GM23338 (cell line): Measurements from ENCODE around the gene LIAS. TPM values are rescaled to one million over a fixed set of nuclear protein-coding genes. Genes with fewer than 3 reads are reported as not detected.

Source experiments
- ATAC-seq: fragments of 200-7000 bp; cut with Tn5 transposase; 3 replicates; pipeline ENCODE4 v1.9.1; 2020
- DNase-seq: peaks from one replicate; pipeline ENCODE4 v3.0.0-alpha.2; 2015; ENCODE audit warnings: low spot score
- H2AFZ ChIP-seq: fragments of 200-600 bp; sonication (generic); 2 replicates; pipeline ENCODE4 v1.8.0; 2016; ENCODE audit warnings: antibody characterized with exemption, mild to moderate bottlenecking, moderate library complexity
- H3F3A ChIP-seq: fragments of 200-600 bp; sonication (generic); replicated peaks from 2 replicates; pipeline ENCODE4 v1.8.0; 2017; ENCODE audit warnings: antibody characterized with exemption, mixed run types, low read depth
- H3K27ac ChIP-seq: fragments of 200-600 bp; sonication (generic); 2 replicates; pipeline ENCODE4 v1.6.1; 2016; ENCODE audit warnings: low read depth
- H3K27me3 ChIP-seq: fragments of 200-600 bp; sonication (generic); 2 replicates; pipeline ENCODE4 v1.8.0; 2016; ENCODE audit warnings: mild to moderate bottlenecking, mixed run types, moderate library complexity; ENCODE audit not compliant: insufficient read depth
- H3K36me3 ChIP-seq: fragments of 200-600 bp; sonication (generic); 2 replicates; pipeline ENCODE4 v1.8.0; 2016; ENCODE audit warnings: mild to moderate bottlenecking; ENCODE audit not compliant: insufficient read depth
- H3K4me1 ChIP-seq: fragments of 200-600 bp; sonication (generic); 2 replicates; pipeline ENCODE4 v1.8.0; 2016; ENCODE audit warnings: mild to moderate bottlenecking, moderate library complexity; ENCODE audit not compliant: insufficient read depth
- H3K4me2 ChIP-seq: fragments of 200-600 bp; sonication (generic); 2 replicates; pipeline ENCODE4 v1.7.1; 2017; ENCODE audit warnings: mixed run types
- H3K4me3 ChIP-seq: fragments of 200-600 bp; sonication (generic); 2 replicates; pipeline ENCODE4 v1.6.1; 2016; ENCODE audit warnings: mixed run types
- H3K79me2 ChIP-seq: fragments of 200-600 bp; sonication (generic); replicated peaks from 2 replicates; pipeline ENCODE4 v1.8.0; 2017; ENCODE audit warnings: mild to moderate bottlenecking; ENCODE audit not compliant: insufficient read depth
- H3K9me2 ChIP-seq: fragments of 200-600 bp; sonication (generic); 2 replicates; pipeline ENCODE4 v1.8.0; 2017; ENCODE audit not compliant: insufficient read depth
- H4K20me1 ChIP-seq: fragments of 200-600 bp; sonication (generic); replicated peaks from 2 replicates; pipeline ENCODE4 v1.8.0; 2017; ENCODE audit warnings: mild to moderate bottlenecking; ENCODE audit not compliant: insufficient read depth
- H3K27ac Mint-ChIP-seq: 2 replicates; pipeline ENCODE4 v1.8.0; 2020; ENCODE audit warnings: inconsistent platforms, mild to moderate bottlenecking, moderate library complexity, mixed read lengths
- H3K27me3 Mint-ChIP-seq: 3 replicates; pipeline ENCODE4 v1.8.0; 2022; ENCODE audit warnings: low read depth, mild to moderate bottlenecking, moderate library complexity, mixed read lengths, inconsistent platforms; ENCODE audit not compliant: insufficient read depth, poor library complexity
- H3K36me3 Mint-ChIP-seq: 3 replicates; pipeline ENCODE4 v1.8.0; 2021; ENCODE audit warnings: low read depth, mild to moderate bottlenecking, inconsistent platforms, moderate library complexity, mixed read lengths
- H3K4me1 Mint-ChIP-seq: 3 replicates; pipeline ENCODE4 v1.8.0; 2020; ENCODE audit warnings: mild to moderate bottlenecking, inconsistent platforms, mixed read lengths
- H3K4me3 Mint-ChIP-seq: 3 replicates; pipeline ENCODE4 v1.8.0; 2021; ENCODE audit warnings: moderate library complexity, mild to moderate bottlenecking, inconsistent platforms, mixed read lengths
- H3K9me3 Mint-ChIP-seq: 3 replicates; pipeline ENCODE4 v1.8.0; 2020; ENCODE audit warnings: moderate library complexity, mild to moderate bottlenecking, inconsistent platforms, mixed read lengths
- EZH2phosphoT487 ChIP-seq: fragments of 200-600 bp; sonication (generic); IDR thresholded peaks from one replicate; pipeline ENCODE4 v1.8.1; 2018; ENCODE audit warnings: antibody characterized with exemption; ENCODE audit not compliant: unreplicated experiment
- NANOG ChIP-seq: IDR thresholded peaks from 2 replicates; pipeline ENCODE4 v1.6.1; 2016; ENCODE audit warnings: antibody characterized with exemption, borderline replicate concordance
- ZNF114 ChIP-seq: fragments of 250-450 bp; sonication (Bioruptor Pico); IDR thresholded peaks from 2 replicates; pipeline ENCODE4 v1.5.0; 2020; ENCODE audit warnings: mild to moderate bottlenecking, moderate library complexity
- ZNF331 ChIP-seq: fragments of 250-450 bp; sonication (Bioruptor Pico); IDR thresholded peaks from 2 replicates; pipeline ENCODE4 v1.5.0; 2020; ENCODE audit warnings: low read depth, mild to moderate bottlenecking, moderate library complexity
- polyA plus RNA-seq: library from polyadenylated mRNA; unstranded; fragments of >200 nt; fragmentation: Nextera tagmentation; extraction: Ambion mirVana; gene quantifications from 2 replicates; pipeline ENCODE4 v1.2.1, GENCODE V29; 2016
- total RNA-seq: library from RNA; depleted of rRNA; stranded (reverse); fragments of >200 nt; shearing (Covaris generic); gene quantifications from 2 replicates; pipeline ENCODE4 v1.2.3, GENCODE V29; 2014
- TF ChIP-seq, protein P1 (sequence below): IDR thresholded peaks from 2 replicates; pipeline ENCODE4 v1.6.1; 2016; ENCODE audit warnings: antibody characterized with exemption
- TF ChIP-seq, protein P2 (sequence below): IDR thresholded peaks from one replicate; pipeline ENCODE4 v1.6.1; 2018; ENCODE audit warnings: antibody characterized with exemption; ENCODE audit not compliant: unreplicated experiment
- TF ChIP-seq, protein P3 (sequence below), 2 experiments: fragments of 200-600 bp in 1 of 2; sonication (generic) in 1 of 2; conservative IDR thresholded peaks; 2 replicates each; pipeline versions ENCODE4 v1.5.1 to v1.6.1; 2016 to 2017; ENCODE audit warnings: antibody characterized with exemption in 2 of 2, low read depth in 2 of 2, mild to moderate bottlenecking in 2 of 2, moderate library complexity in 1 of 2
- TF ChIP-seq, protein P4 (sequence below): fragments of 250-450 bp; sonication (Bioruptor Pico); IDR thresholded peaks from 2 replicates; pipeline ENCODE4 v1.5.0; 2020; ENCODE audit warnings: mild to moderate bottlenecking, moderate library complexity

Gene LIAS
- total and polyA plus RNA-seq, 2 experiments from 2014 or later, result 17.5 to 18.7 TPM

DNA sequence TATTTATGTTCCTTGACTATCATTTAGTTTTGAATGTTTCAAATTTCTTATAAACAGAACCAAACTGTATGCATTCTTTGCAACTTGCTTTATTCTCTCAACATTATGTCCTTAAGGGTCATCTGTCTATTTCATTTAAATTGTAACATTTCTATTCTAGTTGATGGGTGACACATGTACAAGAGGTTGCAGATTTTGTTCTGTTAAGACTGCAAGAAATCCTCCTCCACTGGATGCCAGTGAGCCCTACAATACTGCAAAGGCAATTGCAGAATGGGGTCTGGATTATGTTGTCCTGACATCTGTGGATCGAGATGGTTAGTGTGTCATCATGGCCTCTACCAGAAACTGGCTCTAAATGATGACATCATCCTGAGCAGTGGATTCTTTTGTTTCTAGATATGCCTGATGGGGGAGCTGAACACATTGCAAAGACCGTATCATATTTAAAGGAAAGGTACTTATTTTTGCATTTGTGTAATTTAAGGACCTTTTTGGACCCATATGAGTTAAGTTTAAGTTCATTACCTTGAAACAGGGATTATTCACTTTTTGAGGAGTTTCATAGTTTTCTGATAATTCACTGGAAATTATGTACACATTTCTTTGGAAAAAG lies 6.1 kb downstream of the LIAS start (continued):
- TF ChIP-seq, protein P1, sequence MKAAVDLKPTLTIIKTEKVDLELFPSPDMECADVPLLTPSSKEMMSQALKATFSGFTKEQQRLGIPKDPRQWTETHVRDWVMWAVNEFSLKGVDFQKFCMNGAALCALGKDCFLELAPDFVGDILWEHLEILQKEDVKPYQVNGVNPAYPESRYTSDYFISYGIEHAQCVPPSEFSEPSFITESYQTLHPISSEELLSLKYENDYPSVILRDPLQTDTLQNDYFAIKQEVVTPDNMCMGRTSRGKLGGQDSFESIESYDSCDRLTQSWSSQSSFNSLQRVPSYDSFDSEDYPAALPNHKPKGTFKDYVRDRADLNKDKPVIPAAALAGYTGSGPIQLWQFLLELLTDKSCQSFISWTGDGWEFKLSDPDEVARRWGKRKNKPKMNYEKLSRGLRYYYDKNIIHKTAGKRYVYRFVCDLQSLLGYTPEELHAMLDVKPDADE, result no peak
- TF ChIP-seq, protein P2, sequence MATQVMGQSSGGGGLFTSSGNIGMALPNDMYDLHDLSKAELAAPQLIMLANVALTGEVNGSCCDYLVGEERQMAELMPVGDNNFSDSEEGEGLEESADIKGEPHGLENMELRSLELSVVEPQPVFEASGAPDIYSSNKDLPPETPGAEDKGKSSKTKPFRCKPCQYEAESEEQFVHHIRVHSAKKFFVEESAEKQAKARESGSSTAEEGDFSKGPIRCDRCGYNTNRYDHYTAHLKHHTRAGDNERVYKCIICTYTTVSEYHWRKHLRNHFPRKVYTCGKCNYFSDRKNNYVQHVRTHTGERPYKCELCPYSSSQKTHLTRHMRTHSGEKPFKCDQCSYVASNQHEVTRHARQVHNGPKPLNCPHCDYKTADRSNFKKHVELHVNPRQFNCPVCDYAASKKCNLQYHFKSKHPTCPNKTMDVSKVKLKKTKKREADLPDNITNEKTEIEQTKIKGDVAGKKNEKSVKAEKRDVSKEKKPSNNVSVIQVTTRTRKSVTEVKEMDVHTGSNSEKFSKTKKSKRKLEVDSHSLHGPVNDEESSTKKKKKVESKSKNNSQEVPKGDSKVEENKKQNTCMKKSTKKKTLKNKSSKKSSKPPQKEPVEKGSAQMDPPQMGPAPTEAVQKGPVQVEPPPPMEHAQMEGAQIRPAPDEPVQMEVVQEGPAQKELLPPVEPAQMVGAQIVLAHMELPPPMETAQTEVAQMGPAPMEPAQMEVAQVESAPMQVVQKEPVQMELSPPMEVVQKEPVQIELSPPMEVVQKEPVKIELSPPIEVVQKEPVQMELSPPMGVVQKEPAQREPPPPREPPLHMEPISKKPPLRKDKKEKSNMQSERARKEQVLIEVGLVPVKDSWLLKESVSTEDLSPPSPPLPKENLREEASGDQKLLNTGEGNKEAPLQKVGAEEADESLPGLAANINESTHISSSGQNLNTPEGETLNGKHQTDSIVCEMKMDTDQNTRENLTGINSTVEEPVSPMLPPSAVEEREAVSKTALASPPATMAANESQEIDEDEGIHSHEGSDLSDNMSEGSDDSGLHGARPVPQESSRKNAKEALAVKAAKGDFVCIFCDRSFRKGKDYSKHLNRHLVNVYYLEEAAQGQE, result no peak
- TF ChIP-seq, protein P3, sequence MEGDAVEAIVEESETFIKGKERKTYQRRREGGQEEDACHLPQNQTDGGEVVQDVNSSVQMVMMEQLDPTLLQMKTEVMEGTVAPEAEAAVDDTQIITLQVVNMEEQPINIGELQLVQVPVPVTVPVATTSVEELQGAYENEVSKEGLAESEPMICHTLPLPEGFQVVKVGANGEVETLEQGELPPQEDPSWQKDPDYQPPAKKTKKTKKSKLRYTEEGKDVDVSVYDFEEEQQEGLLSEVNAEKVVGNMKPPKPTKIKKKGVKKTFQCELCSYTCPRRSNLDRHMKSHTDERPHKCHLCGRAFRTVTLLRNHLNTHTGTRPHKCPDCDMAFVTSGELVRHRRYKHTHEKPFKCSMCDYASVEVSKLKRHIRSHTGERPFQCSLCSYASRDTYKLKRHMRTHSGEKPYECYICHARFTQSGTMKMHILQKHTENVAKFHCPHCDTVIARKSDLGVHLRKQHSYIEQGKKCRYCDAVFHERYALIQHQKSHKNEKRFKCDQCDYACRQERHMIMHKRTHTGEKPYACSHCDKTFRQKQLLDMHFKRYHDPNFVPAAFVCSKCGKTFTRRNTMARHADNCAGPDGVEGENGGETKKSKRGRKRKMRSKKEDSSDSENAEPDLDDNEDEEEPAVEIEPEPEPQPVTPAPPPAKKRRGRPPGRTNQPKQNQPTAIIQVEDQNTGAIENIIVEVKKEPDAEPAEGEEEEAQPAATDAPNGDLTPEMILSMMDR (conservative IDR thresholded peaks at IDR 0.05; ENCODE audit: low read depth in 2 of 2), result no peak
- no peak for TF ChIP-seq NANOG
- no peak for TF ChIP-seq ZNF331
- no peak for TF ChIP-seq EZH2phosphoT487

DNA sequence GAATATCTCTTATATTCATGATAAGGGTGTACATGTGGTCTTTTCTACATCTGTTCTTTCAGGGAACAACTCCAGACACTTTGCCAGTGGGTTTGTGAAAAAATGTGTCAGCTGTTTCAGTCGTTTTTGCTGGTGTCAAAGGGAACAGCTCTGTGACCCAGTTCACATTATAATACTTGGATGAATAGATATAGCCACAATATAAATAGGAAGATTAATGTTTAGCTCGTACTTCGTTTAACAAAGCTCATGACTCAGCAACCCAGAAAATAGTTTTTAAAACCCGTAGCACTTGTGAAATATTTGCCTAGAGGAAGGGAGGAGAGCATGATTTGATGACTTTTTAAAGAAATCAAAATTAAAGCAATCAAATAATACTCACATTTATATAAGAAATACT lies 7.9 kb downstream of the LIAS start:
- Histone ChIP-seq H3F3A (no peaks in the 10 kb centered on the region), H3K79me2 (no peaks in the 10 kb centered on the region), H3K9me2 (no peaks in the 10 kb centered on the region), H3K4me3 (no peak overlapping the region), H3K36me3 (peaks cover 32% of the 10 kb centered on the region), H4K20me1 (no peaks in the 10 kb centered on the region), H3K4me2 (no peak overlapping the region), H3K27ac (no peak overlapping the region), H3K4me1 (no peaks in the 10 kb centered on the region), H2AFZ (no peak overlapping the region), H3K27me3 (no peaks in the 10 kb centered on the region)
- Mint-ChIP-seq H3K4me3 (no peak overlapping the region), H3K27me3 (peaks cover 2% of the 10 kb centered on the region), H3K36me3 (peaks cover 58% of the 10 kb centered on the region), H3K9me3 (no peaks in the 10 kb centered on the region), H3K27ac (no peak overlapping the region), H3K4me1 (no peaks in the 10 kb centered on the region)
- DNase-seq (no peak), ATAC-seq (no peak)
- TF ChIP-seq ZNF114 (no peak), EZH2phosphoT487 (no peak)
- TF ChIP-seq, protein P4, sequence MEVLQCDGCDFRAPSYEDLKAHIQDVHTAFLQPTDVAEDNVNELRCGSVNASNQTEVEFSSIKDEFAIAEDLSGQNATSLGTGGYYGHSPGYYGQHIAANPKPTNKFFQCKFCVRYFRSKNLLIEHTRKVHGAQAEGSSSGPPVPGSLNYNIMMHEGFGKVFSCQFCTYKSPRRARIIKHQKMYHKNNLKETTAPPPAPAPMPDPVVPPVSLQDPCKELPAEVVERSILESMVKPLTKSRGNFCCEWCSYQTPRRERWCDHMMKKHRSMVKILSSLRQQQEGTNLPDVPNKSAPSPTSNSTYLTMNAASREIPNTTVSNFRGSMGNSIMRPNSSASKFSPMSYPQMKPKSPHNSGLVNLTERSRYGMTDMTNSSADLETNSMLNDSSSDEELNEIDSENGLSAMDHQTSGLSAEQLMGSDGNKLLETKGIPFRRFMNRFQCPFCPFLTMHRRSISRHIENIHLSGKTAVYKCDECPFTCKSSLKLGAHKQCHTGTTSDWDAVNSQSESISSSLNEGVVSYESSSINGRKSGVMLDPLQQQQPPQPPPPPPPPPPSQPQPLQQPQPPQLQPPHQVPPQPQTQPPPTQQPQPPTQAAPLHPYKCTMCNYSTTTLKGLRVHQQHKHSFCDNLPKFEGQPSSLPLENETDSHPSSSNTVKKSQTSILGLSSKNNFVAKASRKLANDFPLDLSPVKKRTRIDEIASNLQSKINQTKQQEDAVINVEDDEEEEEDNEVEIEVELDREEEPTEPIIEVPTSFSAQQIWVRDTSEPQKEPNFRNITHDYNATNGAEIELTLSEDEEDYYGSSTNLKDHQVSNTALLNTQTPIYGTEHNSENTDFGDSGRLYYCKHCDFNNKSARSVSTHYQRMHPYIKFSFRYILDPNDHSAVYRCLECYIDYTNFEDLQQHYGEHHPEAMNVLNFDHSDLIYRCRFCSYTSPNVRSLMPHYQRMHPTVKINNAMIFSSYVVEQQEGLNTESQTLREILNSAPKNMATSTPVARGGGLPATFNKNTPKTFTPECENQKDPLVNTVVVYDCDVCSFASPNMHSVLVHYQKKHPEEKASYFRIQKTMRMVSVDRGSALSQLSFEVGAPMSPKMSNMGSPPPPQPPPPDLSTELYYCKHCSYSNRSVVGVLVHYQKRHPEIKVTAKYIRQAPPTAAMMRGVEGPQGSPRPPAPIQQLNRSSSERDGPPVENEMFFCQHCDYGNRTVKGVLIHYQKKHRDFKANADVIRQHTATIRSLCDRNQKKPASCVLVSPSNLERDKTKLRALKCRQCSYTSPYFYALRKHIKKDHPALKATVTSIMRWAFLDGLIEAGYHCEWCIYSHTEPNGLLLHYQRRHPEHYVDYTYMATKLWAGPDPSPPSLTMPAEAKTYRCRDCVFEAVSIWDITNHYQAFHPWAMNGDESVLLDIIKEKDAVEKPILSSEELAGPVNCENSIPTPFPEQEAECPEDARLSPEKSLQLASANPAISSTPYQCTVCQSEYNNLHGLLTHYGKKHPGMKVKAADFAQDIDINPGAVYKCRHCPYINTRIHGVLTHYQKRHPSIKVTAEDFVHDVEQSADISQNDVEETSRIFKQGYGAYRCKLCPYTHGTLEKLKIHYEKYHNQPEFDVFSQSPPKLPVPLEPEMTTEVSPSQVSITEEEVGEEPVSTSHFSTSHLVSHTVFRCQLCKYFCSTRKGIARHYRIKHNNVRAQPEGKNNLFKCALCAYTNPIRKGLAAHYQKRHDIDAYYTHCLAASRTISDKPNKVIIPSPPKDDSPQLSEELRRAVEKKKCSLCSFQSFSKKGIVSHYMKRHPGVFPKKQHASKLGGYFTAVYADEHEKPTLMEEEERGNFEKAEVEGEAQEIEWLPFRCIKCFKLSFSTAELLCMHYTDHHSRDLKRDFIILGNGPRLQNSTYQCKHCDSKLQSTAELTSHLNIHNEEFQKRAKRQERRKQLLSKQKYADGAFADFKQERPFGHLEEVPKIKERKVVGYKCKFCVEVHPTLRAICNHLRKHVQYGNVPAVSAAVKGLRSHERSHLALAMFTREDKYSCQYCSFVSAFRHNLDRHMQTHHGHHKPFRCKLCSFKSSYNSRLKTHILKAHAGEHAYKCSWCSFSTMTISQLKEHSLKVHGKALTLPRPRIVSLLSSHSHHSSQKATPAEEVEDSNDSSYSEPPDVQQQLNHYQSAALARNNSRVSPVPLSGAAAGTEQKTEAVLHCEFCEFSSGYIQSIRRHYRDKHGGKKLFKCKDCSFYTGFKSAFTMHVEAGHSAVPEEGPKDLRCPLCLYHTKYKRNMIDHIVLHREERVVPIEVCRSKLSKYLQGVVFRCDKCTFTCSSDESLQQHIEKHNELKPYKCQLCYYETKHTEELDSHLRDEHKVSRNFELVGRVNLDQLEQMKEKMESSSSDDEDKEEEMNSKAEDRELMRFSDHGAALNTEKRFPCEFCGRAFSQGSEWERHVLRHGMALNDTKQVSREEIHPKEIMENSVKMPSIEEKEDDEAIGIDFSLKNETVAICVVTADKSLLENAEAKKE, result no peak
- TF ChIP-seq, protein P2, result no peak
